HG03135 (cell line): ENCODE data around the gene LRMDA.
"Not testable (repeated sequence)": the region's sequence is repeated elsewhere in the genome, so short reads cannot be mapped to it uniquely, and the experiment has no call there.

Experiments
- ATAC-seq: cut with Tn5 transposase; IDR thresholded peaks from one replicate; pipeline ENCODE4 v1.9.1; 2021; ENCODE audit warnings: mild to moderate bottlenecking, moderate library complexity; ENCODE audit not compliant: unreplicated experiment

The LRMDA gene

DNA sequence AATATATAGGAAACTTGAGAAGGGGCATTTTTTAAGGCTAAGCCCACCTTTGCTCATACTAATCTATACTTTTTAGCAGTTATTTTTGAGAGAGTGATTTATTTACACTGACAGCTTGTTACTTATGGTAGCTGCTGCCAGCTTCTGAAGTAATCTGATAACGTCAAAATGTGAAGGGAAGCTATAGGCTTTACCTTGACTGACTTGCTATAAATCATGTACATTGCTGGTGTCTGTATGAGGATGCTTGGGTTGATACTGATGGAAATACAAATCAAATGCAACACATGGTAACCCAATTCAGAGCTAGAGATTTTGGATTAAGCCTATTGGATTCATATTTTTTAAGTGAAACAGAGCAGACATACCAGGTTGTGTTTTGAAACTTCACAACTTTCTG is 299.4 kb downstream of the LRMDA start:
- no peak for ATAC-seq

DNA sequence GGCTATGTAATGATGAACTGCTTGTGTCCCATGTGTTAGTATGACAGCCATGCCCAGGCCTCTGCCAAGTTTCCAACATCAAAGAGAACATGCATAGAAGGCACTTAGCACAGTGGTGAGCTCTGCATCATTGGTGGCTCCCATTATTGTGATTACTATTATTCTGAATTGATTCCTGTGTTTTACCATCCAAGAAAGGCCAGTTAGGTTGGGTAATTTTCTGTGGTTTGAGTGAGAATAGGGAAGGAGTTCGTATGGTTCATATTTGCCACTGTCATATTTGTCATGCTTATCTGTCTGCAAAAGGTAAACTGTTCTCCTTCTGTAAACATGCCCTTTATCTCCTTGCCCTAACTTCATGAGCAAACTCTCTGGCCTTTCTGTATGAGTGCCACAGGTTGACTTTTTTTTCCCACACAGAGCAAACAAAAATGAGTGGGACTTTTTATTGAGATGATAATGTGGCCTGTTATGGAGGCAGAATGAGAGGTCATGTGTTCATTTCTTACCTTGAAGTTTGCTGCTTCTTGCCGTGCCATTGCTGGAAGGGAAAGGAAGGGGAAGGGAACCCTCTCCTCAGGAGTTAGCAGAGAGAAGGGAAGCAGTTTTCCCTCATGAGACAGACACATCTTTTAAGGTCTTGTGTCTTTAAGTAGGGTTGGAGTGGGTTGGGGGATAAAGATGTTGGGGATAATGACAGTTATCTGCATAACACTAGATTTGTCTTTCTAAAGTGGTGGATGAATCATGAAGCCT is 301.9 kb downstream of the LRMDA start:
- ATAC-seq: no peak

DNA sequence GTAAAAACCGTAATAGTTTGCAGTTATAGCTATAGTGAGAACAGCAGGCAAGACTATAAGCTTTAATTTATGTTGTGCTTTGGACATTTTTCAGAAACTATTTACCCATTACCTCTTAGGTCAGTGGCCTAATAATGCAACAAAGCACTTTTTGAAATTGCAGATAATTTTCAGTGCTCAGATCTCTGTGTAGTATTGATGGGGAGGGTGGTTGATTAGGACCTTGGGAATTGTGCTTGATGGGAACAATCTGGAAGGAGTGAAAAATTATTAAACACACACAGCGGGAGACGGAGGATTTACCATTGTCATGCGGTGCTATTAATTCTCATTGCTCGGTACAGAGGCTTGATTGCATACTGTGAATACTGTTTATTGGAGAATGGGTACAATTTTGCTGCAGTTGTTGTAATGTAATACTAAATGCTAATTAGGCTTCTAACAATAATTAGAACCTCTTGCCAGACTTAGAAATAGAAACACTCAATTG is 304.8 kb downstream of the LRMDA start:
- ATAC-seq: no peak

DNA sequence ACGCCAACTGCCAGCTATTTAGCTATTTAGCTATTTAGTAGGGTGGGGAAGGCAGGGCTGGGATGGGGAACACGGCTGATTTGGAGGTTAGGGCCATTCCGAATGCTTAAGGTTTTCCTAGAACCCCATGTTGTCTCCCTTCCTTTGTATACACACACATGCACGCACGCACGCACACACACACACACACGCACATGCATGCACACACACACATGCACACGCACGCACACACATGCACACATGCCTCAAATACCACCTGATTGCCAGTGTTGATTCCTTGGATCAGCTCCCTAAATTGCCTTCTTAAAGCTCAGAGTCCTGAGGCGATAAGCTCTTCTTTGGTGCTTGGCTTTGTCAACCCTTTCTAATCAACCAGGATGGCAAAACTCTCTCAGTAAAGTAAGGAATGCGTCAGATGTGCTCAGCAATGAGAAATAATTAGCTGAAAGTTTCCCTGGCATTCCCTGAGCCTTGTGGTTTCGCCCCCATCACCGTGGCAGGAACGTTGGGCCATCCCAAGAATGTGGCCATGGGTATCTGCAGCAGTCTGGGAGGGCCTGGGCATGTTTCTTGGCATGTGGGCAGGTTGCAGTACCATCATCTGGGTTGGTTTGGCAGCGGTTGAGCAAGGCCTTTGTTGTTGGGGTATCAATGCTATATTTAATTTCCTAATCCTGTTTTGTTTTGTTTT is 305.6 kb downstream of the LRMDA start:
- no peak for ATAC-seq

DNA sequence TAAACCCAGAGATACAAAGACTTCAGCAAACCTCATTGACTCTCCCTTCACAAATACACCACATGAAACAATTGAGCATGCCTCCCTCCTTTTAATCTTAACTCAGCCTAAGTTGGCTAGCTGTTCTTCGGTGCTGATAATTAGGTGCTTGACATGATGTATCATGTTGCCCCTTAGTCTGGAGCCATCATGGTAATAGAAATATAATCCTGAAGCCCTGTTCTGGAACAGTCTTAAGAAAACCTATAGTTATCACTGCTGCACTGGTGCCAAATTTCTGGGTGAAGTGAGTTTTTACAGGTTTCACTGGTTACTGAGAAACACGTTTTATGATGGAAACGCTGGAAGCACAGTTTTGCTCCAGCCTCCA is 306.1 kb downstream of the LRMDA start:
- no peak for ATAC-seq

DNA sequence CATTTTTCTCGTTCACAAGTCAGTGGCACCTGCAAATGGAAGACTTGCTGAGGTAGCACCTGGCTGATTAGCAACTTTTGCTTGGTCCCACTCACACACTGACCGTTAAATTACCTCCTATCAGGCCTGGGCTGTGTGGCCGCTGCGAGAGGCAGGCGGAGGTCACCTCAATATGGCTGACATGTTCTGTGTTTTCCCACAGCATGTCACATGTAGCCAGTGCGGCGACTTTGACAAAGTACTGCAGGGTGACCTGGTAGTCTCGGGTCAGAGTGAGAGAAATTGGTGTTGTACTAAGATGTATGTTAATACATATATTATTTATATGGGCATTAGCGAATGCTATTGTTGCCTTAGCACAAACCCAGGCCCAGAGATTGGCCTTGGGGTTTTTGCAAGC is 307.5 kb downstream of the LRMDA start:
- no peak for ATAC-seq

DNA sequence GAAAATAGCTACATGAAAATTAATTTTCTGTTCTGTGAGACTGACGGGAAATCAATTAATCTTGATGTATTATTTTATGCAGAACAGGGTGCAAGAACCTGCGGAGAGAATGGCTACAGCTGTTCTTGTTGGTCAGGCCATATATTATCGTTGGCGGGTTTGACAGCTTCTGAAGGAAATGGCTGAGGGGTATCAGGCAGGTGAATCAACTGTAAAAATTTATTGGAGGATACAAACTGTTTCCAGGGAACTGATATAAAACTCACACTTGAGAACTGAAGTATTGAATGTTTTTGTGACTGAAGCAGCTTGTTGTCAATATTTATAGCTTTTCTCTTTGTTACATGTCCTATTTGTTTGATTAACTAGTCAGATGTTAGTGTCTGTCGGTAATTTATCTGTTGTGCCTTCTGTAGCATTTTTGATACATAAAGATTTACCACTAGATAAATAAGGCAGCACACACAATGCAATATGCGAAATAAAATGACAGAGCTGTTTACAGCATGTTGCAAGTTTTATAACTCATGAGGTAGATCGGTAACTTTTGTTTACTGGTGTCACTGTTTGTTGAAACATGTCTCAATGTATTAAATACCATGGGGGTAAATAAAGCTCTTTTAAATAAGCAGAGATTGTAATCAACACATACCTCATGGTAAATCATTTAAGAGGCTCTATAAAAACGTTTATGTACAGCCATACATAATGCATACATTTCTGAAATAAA is 308.2 kb downstream of the LRMDA start:
- ATAC-seq: no peak

DNA sequence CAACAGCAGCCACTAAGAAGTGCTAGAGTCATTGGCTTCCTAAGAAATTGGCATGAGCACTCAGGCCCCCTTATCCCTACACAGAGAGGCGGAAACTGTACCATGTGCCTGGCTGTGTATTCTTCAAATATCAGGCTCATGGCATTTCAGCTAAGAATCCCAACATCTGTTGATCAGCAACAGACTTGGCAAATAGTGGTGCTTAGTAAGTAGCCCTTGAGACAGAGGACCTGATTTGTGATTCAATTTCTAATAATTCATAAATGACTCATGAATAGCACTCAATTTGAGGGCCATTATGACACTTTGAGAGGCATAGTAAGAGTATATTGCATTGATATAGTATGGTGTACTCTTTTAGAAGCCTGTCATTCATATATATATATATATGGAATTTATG is 309.1 kb downstream of the LRMDA start:
- no peak for ATAC-seq

DNA sequence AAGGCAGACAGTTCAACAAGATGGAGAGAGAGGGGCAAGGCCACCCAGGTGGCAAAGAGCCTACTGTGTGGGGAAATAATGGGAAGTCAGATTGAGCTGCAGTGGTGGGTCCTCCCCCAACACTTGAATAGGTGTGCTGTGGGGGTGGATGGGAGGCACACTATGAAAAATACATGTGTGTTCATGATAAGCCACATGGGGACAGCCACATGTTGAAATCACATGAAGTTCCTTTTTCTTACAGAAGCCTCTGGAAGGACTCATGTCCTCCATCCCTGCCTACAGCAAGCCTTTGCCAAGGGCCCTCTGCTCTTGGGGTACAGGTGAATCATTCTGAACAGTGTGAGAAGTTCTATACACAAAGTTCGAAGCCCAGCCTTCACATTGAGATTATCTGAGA is 310.9 kb downstream of the LRMDA start:
- ATAC-seq: no peak

DNA sequence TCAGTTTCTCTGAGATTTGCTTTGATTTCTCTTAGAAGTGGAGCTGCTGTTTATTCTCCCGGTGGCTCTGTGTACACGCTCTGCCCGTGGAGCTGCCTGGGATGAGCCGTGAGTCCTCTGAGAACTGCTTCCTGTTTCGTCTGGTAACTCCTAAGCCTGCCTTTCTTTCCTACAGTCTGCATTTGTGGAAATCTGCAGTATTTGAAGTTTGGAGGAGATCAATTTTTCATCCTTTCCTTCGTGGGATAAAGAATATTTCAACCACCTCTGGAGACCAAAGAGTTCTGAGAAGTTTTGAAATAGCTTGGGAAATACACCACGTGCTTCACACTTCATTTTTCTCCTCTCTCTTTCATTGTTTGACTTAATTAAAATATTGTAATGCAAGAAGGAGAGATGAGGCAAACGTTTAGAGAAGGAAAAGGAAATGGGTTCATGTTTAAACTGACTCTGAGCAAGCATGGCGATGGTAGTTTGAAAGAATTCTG is 311.9 kb downstream of the LRMDA start:
- no peak for ATAC-seq

DNA sequence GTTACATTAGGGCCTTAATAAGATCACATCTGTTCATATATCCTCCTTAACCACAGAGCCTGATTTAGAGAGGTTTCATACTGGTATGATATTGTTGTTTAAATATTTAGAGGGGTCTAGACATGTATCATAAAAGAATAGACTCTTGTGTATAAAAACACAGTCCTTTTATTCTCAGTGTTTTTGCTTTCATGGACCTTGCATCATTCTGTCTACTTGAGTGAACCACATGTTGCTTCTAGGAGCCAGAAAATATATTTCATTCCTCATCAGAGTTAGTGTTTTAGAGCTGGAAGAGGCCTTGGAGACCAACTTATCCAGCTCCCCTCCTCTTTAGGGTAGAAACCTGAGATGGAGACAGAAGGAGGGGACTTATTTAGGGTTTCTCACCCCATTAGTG is 312.8 kb downstream of the LRMDA start:
- no peak for ATAC-seq

DNA sequence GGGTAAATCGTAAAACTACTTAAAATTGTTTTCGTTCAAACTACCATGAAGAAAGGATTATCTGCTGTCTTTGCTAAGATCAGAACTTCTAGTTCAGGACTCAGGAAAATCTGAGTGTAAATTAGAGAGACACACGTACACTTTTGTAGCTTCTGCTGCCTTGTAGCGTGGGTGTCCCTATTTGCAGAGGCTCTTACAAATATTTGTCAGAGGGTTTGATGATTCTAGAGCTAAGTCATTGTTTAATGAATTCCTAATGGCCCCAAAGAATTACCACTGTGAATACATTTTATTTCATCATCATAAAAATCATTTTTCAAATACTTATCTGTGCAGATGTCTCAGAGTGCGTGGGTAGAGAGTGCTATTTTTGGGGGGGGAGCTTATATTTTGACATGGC is 314.9 kb downstream of the LRMDA start:
- no peak for ATAC-seq

DNA sequence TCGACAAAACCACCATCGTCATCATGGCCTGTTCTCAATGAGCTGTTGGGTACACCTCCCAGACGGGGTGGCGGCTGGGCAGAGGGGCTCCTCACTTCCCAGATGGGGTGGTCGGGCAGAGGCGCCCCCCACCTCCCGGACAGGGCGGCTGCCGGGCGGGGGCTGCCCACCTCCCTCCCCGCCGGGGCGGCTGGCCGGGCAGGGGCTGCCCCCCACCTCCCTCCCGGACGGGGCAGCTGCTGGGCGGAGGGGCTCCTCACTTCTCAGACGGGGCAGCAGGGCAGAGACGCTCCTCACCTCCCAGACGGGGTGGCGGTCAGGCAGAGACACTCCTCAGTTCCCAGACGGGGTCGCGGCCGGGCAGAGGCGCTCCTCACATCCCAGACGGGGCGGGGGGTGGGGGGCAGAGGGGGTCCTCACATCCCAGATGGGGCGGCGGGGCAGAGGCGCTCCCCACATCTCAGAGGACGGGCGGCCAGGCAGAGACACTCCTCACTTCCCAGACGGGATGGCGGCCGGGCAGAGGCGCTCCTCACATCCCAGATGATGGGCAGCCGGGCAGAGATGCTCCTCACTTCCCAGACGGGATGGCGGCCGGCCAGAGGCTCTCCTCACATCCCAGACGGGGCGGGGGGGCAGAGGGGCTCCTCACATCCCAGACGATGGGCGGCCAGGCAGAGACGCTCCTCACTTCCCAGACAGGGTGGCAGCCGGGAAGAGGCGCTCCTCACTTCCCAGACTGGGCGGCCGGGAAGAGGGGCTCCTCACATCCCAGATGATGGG is 318.9 kb downstream of the LRMDA start:
- not testable (repeated sequence) for ATAC-seq

DNA sequence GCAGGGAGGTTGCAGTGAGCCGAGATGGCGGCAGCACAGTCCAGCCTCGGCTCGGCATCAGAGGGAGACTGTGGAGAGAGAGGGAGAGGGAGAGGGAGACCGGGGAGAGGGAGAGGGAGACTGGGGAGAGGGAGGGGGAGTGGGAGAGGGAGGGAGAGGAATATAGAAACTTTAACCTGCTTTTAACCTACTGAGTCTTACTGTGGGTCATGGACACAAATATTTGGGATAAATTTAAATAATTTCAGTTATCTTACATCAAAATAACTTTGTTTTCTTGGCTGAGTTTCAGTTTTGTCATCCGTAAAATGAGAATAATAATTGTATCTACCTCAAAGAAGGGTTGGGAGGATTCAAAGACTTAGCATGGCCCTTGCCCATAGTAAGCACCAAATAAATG is 319.8 kb downstream of the LRMDA start:
- ATAC-seq: no peak

DNA sequence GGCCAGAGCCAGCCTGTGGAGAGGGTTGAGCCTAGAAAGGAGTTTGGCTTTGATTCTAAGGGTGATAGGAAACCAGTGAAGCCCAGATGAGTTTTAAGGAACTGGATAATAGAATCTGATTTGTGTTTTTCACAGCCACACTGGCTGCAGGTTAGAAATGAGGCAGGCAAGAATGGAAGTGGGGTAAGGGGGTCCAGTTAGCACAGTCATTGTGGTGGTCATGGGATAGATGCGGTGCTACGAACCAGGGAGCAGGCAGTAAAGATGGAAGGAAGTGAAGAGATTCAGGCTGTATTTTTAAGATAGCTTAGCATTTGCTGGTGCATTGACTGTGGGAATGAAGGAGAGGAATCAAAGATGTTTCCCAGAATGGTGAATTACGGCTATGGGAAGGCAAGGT is 322.2 kb downstream of the LRMDA start:
- ATAC-seq: no peak

DNA sequence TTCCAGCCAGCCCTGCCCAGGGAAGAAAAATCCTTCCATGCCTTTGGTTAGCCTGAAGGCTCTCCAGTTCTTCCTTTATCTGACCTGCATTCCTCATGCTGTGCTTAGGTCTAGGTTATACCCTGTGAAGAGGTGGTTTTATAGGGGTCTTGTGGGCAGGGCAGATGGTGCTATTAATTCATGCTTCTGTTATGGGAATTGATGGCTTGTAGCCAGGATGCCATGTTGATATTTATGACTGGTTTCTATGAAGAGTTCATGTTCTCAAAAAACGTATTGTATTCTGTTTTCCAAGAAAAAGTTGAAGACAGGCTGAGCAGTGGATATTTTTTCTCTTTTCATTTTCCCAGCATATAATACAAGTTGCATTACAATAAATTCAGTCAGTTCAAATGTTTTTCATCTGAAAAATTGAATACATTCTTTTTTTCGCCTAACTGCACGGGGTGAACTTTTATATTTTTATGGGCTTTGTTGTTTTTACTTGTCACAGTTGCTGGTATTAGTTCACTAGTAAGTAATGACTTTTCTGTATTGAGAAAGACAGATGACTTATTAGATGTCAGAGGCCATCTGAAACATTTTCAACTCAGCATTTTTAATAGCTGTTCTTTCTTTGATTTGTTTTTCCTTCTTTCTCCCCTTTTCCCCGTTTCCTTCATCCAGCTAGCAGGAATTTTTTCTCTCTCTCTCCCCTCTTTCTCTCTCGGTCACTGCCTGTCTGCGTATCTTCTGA is 322.8 kb downstream of the LRMDA start:
- ATAC-seq: no peak

DNA sequence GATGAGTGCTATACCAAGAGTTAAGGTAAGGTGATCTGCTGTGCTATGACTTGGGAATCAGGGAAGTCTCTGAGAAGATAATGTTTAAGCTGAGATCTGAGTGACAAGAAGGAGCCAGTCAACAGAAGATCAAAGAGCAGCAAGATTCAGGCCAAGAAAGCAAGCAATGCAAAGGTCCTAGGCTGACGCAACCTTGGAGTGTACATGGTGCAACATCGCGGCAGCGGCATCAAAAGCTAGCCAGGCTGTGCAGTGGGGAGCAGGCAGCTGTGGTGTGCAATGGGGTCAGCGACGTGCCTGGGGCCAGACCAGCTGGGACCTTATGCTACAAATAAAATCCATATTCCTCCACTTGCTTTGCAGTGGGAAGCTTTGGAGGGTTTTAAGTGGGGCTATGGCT is 324.1 kb downstream of the LRMDA start:
- no peak for ATAC-seq

DNA sequence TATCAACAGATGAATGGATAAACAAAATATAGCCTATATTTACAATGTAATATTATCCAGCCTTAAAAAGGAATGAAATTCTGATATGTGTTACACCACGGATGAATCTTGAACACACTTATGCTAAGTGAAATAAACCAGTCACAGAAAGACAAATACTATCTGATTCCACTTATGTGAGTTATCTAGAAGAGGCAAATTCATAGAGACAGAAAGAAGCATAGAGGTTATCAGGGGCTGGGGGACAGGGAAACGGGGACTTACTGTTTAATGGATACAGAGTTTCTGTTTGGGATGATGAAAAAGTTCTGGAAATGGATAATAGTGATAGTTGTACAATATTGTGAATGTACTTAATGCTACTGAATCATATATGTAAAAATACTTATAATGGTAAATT is 329.9 kb downstream of the LRMDA start:
- no peak for ATAC-seq

DNA sequence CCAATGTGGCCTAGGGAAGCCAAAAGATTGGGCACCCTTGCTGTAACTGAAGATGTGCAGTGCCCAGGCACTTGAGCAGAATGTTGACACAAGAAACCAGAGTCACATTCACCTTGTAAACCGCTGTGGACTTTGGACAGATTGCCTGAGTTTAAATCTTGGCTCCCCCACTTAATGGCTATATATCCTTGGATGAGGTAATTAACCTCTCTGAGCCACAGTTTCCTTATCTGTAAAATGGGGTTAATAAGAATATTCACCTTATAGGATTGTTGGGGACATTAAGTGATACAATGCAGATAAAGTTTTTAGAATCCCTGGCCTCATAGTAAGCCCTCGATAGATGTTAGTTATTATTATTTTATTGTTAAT is 331.0 kb downstream of the LRMDA start:
- ATAC-seq: no peak

DNA sequence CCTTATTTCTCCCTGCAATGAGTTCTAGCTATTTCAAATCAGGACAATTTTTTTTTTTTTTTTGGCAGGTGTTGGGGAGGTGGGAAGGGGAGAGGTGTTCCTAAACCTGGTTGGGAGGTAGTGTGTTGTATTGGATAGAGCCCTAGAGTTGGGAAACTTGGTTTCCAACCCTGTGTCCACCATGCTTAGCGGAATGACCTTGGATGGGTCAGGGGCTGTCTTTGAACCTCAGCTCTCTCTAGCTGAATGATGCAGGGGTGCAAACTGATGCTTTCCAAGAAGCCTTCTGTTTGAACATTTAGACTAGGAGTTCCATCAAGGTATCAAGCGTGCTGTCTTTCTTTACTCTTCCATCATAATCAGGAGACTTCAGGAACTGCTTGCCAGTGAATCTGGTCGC is 332.2 kb downstream of the LRMDA start:
- no peak for ATAC-seq
